ENCODE data around the gene LRP10.
A peak's percentile ranks its signal among the peaks of the same experiment; 100 is the strongest.
"Not testable (repeated sequence)": the region's sequence is repeated elsewhere in the genome, so short reads cannot be mapped to it uniquely, and the experiment has no call there.

LRP10 gene

DNA sequence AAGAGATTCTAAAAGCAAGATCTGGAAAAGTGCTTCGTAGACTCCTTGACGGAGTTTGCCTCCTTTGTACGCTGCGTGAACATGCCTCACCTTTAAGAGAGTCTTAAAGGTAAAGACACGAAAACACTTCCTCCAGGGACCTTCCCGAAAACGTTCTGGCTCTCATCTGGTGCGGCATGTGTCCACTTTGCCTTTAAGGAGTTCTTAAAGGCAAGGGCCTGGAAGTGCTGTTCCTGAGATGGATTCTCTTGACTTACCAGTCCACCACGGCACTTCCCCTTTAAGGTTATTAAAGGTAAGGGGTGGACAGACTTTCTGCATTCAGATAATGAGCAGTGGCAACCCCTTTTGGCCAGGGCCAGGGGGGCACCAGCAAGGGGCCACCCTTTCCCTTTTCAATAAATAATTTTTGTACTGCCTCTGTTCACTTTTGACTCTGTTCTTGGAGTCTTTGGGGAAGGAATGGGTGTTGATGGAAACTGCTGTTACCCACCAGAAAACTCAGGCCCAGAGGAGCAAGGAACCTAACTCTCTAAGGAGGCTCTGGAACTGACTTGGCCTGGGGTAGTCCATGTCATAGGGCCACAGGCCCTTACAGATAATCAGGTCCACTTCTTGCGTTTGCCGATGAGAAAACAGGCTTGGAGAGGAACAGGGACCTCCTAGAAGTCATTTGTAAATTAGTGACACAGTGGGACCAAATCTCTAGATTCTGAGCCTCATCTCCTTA lies 15.9 kb downstream of the LRP10 start:
- DNase-seq (ENCODE audit: low spot score), result peak; percentile 76

DNA sequence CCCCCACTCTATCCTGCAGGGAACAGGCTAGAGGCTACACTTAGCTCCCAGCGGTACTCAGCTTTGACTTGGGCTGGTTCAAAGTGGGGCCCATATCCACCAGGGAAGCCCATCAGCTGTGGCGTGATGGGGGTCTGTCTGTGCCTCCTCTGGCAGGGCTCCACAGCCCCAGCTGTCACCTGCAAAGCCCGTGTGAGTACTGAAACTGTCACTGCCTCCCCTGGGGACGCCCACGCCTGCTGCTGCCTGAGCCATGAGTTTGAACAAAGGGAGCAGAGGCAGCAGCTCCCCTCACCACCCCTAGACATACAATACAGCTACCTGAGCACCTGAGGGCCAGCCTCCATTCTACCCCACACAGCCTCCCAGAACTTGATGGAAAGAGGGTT lies 16.4 kb downstream of the LRP10 start:
- no peak for DNase-seq (ENCODE audit: low spot score)

DNA sequence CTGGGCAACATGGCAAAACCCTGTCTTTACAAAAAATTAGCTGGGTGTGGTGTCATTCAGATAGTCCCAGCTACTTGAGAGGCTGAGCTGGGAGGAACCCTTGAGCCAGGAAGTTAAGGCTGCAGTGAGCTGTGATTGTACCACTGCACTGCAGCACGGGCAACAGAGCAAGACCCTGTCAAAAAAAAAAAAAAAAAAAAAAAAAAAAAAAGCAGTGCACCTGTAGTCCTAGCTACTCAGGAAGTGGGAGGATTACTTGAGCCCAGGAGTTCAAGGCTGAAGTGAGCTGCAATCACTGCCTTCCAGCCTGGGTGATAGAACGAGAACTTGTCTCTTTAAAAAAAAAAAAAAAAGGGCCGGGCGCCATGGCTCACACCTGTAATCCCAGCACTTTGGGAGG lies 17.1 kb downstream of the LRP10 start:
- DNase-seq (ENCODE audit: low spot score), result no peak

DNA sequence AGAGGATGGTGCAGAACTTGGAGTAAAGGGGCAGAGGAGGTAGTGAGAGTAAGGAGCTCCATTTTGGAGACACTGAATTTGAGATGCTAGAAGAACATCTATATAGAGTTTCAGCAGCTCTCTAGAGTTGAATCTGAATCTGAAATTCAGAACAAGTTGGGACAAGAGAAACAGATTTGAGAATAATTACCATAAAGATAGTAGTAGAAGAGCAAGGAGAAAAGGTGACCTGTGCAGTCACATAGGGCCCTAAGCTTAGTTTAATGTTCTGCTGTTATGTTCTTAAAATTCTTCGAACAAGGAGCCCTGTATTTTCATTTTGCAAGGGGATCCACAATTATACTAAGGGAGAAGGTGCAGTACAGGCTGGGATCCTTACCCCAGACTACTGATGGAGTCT lies 18.9 kb downstream of the LRP10 start:
- DNase-seq (ENCODE audit: low spot score), result no peak

DNA sequence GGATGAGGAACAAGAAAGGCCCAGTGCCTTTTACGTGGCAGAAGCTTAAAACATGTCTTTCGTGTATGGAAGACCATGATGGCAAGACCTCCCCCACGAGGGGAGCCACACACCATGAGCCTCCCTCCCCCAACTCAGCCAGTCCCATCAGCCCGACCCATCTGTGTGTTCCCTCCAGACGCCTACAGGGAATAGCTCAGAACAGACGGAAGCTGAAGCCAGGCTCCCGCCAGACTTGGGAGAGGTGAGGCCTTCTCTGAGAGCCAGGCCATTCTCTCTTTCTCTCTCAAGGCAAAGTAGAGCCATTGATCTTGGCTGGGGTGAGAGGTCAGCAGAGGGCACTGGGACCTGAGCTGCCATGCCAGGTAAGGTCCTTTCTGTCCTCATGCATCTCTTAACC lies 20.9 kb downstream of the LRP10 start:
- no peak for DNase-seq (ENCODE audit: low spot score)

DNA sequence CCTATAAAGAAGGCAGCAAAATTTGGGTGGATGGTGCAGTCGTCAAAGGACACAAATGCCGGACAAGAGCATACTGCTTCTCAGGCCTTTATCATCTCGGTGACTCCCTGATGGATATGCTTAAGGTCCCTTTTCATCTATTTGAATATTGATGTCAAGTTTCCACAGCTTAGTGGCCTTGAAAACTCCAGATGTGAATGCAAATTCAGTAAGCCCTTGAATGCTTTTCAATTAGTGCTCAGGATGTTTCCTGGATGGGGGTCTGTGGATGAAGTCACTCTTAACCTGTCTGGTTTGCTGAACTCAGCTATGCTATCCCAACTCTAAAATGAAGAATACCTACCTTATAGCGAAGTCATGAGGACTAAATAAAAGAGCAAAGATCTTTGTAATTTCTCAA lies 22.2 kb downstream of the LRP10 start:
- no peak for DNase-seq (ENCODE audit: low spot score)

DNA sequence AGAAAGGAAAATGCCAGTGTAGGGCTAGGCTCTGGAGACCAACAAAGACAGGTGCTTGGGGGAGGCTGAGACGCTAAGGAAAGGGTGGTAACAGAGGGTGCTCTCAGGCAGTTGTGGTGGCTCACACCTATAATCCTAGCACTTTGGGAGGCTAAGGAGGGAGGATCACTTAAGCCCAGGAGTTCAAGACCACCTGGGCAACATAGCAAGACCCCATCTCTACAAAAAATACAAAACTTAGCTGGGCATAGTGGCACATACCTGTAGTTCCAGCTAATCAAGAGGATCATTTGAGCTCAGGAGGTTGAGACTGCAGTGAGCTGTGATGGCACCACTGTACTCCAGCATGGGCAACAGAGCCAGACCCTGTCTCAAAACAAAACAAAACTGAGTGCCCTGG lies 23.9 kb downstream of the LRP10 start:
- DNase-seq (ENCODE audit: low spot score), result no peak

DNA sequence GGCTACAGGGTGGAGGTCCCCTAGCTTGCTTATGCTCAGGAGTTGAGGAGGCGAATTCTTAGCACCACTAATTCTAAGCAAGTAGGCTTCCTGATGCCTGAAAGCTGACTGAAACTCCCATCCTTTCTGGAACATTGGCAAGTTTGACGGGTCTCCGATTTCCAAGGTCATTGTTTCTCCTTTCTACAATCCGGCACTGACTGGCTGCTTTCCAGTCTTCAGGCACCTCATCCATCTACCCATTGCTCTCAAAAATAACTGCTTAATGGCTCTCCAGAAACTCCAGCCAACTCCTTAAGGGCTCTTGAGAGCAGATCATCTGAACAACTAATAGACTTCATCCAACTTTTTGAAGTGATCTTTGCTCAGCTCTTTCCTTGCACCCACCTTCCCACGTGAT lies 24.8 kb downstream of the LRP10 start:
- no peak for DNase-seq (ENCODE audit: low spot score)

DNA sequence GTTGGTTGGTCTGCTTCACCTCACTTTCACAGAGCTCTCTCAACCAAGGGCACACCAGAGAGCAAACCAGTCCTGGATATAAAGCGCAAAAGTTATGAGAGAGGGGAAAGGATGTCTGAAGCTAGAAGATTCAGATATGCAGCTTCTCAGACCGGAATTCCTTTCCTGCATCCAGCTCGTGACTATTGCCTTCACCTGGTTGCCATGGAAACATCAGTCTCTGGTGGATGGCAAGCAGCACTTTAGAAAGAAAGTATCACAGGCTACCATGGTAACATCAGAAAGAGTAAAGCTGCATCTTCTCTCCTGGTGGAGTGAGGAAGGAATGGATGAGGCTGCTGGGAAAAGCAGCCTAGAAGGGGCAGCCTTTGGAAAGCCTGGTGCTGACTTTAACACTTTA lies 25.2 kb downstream of the LRP10 start:
- DNase-seq (ENCODE audit: low spot score), result no peak

DNA sequence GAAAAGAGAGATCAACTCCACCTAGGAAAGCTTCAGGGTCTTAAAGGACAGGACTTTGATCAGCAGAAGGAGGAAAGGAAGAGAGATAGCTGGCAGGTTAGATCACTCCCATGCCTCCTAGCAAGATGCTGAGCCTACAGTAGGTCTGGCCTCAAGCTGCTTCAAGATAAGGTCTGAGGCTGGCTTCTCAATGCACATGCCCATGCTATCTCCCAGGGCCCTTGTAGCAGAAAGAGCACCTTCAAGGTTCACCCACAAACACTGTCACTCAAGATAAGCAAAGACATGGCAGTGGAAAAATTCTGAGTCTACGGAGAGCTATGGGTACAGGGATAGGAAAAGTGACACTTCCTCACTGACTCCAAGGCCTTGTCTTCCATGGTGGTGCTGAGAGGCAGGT lies 25.8 kb downstream of the LRP10 start:
- no peak for DNase-seq (ENCODE audit: low spot score)

DNA sequence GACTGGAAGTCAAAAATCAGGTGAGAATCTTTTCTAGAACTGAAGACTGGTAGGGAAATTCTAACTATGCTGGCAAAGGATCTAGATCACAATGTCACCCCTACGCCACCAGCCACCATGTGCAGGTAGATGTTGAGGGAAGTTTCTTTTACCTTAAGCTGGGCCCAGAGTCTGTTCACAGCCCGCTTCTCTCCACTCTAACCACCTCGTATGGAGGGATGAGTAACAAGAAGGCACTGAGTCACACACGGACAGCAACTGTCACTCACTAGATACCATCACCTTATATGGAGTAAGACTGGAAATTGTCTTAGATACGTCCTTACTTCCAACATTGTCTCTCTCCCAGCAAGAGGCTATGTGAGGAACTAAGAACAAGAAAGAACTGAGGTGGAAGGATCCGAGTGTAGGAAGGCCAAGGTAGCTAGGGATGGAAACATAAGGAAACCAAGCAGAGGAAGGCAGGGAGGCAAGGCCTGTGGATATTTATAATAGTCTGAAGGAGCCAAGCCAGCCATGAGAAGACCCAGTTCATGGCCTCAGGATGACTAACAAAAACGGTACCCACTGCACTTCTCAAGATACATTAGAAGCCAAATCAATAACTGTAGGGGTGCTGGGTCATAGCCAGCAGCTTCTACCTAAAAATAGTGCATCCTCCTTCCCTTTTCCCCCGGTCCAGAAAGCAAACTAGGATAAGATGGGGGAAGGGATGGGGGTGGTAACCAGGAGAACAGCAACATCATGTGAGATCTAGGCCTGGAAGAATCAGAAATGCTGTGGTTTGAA lies 27.0 kb downstream of the LRP10 start:
- peak; percentile 63 for DNase-seq (ENCODE audit: low spot score)

DNA sequence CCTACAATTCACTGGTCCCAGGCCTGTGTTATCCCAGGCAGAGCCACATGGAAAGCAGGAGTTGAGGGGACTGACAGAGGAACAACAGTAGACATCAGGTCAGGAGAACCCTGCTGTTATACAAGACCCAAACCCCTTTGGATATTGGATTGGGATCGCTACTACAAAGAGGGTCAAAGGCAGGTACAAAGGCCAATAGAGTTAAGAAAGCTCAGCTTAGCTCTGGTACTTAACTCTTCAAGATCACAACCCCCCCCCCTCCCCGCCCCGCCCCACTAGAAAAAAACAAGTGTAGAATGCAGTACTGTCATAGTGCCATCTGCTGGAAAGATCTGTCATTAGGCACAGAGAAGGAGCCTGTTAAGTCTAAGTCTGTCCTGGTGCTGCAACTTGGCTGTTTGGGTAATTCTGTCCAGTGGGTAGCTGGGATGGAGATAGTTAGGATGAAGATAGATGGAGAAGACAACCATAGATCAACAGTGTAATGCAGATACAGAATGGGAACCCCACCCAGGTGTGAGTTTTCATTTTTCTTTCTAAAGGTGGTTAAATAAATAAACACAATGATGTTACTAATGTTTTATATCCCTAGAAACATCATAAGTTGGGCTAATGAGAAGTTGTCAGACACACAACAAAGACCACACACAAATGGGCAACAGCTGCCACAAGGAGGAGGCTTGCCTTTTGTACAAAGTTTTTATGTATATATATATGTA lies 28.7 kb downstream of the LRP10 start:
- DNase-seq (ENCODE audit: low spot score), result peak; percentile 72

DNA sequence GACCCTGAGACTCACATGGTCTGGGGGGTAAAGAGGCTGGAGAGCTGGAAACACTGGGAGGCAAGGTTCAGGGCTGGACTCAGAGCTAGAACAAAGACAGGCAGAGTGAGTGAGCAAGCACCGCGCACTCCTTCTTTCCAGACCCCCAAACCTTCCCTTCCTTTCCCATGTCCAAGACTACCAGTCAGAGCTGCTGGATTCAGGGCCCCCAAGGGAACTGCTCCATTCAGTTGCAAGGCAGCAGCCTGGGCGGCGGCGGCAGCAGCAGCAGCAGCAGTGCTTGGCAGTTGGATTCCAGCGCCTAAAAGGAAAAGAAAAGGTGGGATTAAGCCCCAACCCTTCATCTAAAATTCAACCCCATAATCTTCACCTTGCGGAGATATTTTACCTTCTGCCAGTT lies 30.3 kb downstream of the LRP10 start:
- DNase-seq (ENCODE audit: low spot score), result no peak

DNA sequence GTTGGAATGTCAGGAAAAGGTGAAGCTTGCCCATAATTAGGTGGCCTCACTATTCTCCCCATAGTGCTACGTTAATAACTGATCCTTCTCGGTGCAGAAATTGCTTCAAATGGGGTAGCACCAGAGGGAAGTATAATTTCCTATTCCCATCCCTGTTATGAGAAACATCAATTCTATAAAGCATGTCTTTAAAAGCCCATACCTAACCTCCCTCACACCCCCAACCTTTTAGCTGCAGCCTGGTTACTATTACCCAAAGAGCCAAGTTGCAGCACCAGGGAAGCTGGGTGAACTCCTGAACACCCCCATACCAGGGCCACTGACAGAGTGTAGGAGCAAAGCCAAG lies 32.2 kb downstream of the LRP10 start:
- DNase-seq (ENCODE audit: low spot score), result no peak

DNA sequence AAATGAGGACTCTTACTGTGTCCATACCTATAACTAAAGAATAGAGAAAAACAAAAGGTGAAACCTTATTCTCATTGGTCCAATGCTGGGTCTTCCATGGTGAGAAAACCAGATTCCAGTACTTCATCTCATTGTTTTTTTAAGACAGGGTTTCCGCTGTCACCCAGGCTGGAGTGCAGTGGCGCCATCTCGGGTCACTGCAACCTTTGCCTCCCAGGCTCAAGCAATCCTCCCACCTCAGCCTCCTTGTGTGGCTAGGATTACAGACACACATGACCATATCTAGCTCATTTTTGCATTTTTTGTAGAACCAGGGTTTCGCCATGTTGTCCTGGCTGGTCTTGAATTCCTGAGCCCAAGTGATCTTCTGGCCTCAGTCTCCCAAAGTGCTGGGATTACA lies 34.1 kb downstream of the LRP10 start:
- no peak for DNase-seq (ENCODE audit: low spot score)

DNA sequence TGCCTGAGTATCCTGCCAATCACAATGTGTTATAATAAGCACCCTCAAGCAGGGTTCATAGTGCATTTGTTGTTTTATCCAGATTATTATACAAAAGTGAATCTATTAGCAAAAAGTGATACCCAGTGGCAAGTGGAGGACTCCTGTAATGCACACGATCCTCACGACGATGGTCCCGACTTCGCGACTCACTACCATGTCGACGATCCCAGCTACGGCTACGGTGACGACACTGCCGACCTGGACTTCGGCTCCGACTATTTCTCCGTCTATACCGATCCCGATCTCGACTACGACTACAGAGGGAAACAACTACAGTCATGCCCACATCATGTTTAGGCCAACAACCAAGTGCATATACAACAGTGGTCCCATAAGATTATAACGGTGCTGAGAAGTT lies 34.5 kb downstream of the LRP10 start:
- DNase-seq (ENCODE audit: low spot score), result no peak

DNA sequence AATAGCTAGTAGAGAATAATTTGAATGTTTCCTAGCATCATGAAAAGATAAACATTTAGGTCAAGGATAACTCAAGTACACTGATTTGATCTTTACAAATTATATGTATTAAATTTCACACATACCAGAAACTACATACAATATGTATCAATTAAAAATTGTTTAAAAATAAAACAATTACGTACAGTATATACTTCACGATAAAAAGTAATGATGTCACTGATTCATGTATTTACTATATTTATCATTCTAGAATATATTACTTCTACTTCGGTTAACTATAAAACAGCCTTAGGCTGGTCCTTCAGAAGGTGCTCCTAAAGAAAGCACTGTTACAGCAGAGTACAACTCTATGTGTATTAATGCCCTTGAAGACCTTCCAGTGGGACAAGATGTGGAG lies 35.9 kb downstream of the LRP10 start:
- DNase-seq (ENCODE audit: low spot score), result no peak

DNA sequence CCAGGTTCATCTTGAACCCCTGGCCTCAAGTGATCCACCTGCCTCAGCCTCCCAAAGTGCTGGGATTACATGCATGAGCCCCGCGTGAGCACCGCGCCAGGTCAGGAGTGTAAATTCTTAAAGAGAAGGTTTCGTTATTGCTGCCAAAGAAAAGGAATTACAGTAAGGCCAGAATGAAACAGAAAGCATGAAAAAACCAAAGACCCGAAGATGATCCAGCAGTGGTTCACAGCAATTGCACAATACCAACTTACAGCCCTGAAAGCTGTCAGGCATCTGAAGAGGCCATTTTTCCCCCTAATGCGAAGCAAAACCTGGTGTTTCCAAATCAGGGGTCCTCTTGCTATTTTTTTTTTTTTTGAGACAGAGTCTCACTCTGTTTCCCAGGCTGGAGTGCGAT lies 37.1 kb downstream of the LRP10 start:
- DNase-seq (ENCODE audit: low spot score), result no peak

DNA sequence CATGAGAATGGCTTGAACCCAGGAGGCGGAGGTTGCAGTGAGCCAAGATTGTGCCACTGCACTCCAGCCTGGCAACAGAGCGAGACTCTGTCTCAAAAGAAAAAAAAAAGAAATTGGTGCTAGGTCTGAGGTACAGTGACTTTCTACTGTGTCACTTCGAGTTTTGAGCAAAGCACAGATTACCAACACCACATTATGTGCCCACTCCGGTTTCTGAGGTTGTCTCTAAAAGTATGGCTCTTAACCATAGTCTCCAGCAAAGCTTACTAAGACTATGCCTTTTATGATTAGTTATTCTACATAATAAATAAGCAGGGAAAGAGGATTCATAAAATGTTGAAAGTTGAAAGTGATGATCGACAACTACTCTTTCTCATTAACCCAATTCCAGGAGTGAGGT lies 39.4 kb downstream of the LRP10 start:
- DNase-seq (ENCODE audit: low spot score), result no peak

DNA sequence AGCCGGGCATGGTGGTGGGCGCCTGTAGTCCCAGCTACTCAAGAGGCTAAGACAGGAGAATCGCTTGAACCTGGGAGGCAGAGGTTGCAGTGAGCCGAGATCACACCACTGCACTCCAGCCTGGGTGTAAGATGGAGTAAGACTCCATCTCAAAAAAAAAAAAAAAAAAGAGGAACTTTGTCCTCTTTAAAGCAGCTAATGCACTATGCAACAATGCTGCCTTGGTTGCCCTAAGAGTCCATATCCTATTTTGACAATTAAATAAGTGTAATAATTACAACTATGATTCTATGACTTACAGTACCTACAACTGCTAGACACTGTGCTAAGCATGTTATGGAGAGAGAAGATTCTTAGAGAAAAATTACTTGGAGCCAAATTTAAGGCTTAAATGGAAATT lies 43.3 kb downstream of the LRP10 start:
- DNase-seq (ENCODE audit: low spot score), result not testable (repeated sequence)

DNA sequence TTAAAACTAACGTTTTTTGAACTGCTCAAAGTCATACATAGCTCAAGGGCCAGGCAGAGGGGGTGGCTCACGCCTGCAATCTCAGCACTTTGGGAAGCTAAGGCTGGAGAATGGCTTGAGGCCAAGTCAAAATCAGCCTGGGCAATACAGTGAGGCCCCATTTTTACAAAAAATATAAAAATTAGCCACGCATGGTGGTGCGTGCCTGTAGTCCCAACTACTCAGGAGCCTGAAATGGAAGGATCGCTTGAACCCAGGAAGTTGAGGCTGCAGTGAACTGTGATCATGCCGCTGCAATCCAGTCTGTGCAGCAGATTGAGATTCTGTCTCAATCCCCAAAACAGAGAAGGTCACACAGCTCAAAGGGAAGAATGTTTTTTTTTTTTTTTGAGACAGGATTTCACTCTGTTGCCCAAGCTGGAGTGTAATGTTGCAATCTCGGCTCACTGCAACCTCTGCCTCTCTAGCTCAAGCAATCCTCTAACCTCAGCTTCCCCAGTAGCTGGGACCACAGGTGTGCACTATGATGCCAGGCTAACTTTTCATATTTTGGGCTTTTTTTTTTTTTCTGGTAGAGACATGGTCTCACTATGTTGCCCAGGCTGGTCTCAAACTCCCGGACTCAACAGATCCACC lies 44.5 kb downstream of the LRP10 start:
- no peak for DNase-seq (ENCODE audit: low spot score)

DNA sequence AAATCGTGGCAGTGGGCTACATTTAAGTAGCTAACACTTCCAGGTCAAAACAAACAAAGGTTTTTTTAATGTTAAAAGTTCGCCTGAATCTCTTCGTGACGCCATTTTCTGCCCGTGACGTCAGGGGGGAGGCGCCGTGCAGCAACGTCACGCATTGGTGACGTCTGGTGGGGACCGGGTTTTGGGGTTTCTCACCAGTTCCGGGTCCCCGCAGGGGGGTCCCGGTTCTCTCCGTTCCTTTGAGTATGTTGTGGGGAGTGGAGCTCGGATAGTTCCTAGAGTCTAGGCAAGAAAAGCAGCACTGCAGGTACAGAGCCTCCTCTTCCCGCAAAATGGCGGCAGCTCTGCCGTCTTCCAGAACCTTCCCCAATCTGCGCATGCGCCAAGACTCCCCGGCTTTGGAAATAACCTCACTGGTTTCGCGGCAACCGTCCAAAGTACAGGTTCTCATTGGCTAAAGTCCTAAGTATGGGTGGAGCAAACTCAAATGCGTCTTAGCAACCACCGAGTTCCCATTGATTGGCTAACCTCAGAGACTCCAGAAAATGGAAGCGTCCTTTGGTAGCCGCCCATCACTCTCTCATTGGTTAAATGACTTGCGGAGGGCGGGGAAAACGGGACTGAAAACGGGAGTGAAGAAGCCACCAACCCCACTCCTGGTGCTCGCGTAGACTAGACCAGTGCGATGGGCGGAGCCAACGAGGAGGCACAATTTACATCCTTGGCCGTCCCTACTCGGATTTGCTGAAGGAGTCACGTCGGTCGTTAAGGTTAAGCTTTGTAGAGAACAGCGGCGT lies 47.5 kb downstream of the LRP10 start, which contains the start of gene RBM23:
Gene RBM23, minus strand, starts transcription at position 346 of the 797 bp plus-strand sequence.
- peak; percentile 95 for DNase-seq (ENCODE audit: low spot score)

All from hepatic stellate cell (primary cell).